ENCODE results near the gene KRT3.
A peak's percentile ranks its signal among the peaks of the same experiment; 100 is the strongest.

The KRT3 gene

DNA sequence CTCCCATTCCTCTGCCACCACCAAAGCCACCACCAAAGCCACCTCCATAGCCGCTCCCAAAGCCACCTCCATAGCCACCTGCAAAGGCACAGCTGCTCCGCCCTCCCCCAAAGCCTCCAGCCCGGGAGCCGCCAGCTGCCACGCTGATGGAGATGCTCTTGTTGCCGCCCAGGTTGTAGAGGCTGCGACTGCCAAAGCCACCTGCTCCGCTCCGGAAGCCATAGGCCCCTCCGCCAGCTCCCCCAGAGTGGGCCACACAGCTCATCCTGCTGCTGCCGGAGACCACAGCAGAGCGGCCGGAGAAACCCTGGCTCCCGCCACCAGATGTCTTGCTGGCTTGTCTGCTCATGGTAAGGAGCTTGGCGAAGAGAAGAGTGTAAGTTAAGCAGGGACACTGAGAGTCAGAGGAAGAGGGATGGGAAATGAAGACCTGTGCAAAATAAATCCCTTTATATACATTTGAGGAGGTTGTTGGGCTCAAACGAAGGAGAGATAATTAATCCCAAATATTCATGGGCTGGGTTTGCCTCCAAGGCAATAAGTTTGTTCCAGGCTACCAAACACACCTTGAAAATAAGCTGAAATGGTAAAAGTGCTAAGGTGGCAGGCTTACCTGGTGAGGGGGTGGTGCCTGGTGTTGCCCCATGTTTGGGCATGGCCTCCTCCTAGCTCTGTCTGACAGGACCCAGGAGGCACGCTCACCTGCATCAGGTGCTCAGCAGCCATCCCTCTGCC lies at the start of gene KRT3:
KRT3 (minus strand) TSS at position 424 of the 735 bp plus-strand sequence; CDS start at position 349, 75 bp downstream.
- DNase-seq = no peak

DNA sequence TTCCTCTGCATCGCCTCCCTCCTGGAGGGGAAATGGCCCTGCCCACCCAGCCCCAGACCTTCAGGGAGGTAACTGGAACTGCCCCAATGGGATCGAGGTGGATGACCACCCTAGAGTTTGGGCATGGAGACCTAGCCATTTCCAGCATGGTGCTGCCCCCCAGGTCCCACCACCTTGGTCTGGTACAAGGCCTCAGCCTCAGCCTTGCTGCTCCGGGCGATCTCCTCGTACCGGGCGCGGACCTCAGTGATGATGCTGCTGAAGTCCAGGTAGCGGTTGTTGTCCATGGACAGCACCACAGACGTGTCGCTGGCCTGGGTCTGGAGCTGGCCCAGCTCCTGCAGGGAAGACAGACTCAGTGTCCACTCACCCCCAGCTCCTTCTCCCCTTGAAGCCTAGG lies 48.5 kb upstream of the KRT3 start:
- no peak for DNase-seq

DNA sequence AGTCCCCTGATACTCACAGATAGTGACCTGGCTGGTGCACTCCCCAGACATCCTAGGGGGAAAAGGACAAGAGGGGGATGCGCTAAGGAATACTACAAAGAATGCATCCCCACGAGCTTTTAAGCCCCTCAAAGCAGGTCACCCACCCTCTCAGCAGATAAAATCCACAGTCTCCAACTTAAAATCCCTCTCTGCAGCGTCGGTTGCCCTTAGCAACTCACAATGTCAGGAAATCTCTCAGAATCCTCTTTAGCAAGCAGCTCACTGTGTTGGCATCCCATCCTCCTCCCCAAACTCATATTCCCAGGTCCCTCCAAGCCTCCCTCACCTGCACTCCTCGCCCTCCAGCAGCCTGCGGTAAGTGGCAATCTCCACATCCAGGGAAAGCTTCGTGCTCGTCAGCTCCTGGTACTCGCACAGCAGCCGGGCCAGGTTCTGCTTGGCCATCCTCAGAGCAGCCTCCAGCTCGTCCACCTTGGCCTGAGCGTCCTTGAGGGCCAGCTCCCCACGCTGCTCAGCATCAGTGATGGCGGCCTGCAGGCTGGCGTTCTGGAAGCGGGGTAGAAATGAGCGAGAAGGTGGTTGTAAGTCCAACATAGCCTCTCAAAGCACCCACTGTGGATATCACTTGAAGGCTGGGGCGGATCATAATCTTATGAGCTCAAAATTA lies 43.7 kb upstream of the KRT3 start:
- no peak for DNase-seq

DNA sequence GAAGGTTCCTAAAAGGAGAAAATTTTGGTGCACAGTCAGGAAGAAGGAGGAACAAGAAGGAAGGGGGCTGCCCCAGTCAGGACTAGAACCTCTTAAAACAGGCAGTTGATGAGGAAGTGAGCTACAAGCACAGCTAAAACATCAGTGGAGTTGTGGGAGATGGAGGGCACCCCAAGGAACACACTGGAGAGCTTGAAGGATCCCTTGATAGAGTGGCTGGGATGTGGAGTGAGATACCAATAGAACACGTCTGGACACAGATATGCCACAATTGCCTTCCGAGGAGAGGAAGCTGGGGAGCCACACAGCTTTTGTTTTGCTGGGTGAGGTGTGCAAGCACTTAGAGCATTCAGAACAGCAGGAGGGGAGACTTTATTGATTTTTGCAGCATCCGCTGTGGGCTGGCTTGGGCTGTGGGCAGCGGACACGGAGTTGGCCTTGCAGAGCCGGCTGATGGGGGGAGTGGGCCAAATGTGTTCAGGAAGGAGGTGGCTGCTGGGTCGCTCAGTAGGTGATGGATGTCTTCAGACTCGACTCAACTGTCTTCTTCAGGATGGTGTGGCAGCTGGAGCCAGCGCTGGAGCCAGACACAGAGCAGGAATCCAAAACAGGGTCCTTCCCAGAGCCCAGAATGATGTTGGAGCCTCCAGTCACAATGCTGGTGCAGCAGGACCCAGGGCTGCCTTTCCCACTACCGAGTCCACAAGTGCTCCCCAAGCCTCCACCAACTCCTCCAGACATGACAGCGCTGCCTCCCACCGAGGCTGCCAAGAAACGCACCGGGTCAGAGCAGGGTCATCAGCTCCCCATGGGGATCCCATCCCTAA lies 42.9 kb upstream of the KRT3 start:
- no peak for DNase-seq

DNA sequence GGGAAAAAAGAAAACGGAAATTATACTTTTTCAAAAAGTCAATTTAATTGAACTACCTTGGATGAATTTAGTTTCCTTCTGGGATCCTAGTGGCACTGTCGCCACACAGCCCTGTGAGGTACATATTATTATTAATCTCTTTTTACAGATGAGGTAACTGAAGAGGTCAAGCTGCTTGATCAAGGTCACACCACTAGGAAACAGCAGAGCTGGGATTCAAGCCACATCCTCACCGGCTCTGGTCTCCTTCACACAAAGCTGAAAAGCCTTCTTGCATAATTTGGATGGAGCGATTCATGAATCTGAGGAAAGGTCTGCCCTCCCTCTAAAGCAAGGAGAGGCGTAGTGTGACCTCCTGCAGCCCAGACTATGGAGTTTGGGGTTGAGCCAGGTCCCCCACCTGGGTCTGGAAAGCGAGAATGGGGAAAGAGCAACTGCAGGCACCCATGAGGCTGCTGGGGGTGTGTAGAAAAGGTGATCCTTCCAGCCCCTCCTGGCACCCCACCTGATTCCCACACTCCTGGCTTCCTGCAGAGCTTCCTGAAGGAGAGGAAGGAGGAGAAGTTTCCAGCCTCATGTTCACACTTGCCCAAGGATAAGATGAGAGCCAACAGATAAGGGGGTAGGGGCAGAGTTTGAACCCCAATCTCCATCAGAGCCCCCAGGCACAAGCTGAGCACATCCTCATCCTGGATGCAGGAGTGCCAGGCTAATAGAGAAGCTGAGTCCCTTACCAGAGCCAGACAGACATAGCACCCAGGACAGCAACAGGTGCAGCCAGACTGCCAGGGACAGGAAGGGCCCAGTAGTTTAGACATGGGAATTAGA lies 42.1 kb upstream of the KRT3 start:
- no peak for DNase-seq

DNA sequence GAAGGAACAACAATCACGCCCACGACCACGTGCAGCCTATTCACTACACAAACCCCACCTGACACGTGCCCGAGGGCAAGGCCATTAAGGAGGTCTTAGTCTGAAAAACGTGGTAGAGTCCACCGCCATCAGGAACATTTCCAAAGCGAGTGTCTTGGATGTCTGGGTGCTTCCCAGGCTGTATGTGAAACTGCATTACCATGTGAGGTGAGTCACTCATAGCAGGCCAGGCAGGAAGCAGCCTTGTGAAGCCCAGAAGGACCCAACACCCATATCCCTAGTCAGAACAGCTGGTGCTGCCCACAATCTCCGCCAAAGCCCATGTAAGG lies 41.5 kb upstream of the KRT3 start:
- peak; percentile 15 for DNase-seq

DNA sequence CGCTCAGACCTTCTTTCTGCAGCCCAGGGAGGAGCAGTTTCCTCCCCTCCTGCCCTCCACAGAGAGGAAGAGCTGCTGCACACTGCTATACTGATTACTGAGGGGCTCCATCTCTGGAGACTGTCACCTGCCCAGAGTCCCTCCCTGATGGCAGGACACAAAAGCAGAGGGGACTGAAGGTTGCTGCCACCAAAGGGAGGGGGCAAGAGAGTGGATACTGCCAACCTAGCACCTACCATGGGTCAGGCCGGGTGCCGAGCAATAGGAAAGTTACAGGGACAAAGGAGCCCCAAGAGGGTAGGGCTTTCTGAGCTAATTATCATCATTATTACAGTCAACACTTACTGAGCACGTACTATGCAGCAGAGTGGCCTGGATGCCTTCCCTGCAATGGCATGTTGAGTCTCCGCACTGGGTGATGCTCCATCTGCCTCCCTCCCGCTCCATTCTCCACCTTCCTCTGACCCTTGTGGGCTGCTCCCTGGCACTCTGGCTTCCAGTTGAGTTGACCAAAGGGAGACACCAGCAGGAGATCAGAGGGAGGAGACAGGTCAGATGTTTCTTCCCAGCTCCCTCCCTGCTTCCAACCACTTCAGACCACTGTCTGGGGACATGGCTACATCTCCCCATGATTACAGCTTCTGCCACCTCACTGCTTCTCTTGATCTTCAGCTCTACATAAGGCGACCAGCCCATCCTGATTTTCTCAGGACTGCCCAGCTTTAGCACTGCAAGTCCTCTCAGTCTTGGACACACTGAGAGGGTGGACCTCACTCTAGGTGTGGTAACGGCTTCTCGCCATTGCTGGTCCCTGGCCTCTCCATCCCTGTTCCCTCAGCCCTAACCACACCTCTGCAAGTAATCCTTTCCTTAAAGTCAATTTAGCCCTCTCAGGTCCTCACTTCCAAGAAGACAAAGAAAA lies 40.8 kb upstream of the KRT3 start:
- no peak for DNase-seq

DNA sequence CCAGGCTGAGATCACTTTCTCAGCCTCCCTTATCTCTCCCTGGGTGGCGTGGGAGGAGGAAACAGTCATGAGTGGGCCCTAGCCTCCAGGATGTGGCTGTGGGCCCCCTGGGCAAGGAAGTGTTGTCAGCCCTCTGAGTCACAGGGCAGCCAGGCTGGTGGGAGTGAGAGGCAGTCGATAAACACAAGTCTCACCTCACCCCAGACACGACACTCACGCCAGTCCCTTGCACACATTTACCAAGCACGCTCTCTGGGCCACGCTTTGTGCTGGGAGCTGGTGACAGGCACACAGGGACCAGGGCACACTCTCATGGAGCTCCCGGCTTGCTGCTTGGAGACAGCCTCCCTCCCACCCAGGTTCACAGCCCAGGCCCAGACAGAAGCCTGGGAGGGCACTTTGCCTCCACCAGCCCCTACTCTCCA lies 40.1 kb upstream of the KRT3 start:
- peak; percentile 62 for DNase-seq

DNA sequence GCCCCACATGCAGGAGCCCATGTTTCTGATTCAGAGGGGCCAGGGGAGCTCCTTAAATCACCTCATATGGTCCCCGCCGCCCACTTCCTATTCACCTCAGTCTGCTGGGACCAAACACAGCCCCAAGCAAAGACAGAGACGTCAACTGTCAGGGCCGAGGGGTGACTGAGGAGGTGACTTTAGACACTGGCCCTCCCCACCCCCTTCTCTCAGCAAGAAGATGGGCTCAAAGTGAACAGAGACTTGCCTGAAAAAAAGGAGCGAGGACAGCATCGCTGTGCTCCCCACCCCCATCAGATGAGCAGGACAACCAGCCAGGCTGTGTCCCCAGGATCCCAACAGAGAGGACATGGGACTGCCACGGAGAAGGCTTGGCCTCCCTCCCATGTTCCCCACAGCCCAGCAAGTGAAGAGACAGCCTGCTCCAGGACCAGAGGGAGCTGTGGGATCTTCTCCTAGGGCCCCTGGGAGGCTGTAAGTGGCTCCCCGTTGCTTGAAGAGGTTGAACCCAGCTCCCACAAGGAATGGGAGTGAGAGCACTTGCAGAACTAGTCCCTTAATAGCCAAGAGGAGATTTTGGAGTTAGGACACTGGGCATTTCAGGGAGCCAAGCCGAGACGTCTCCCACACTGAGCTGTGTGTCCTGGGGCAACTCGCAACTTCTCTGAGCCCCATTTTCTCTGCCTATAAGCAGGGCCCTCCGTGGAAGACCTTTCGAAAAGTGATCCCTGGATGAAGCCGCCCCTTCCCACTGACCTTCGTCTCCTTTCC lies 39.5 kb upstream of the KRT3 start:
- DNase-seq = no peak

DNA sequence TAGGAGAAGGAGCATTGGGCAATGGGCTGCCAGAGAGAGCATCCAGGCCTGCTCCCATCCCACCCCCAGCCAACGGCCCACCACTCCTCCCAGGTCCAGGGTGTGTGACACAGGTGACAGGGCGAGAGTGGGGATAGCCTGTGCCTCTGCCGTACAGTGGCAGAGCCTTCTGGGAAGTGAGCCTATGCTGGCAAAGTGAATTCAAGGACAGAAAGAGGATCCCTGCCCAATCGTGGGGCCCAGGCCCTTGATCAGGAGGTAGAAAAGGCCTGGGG lies 38.7 kb upstream of the KRT3 start:
- DNase-seq = no peak

DNA sequence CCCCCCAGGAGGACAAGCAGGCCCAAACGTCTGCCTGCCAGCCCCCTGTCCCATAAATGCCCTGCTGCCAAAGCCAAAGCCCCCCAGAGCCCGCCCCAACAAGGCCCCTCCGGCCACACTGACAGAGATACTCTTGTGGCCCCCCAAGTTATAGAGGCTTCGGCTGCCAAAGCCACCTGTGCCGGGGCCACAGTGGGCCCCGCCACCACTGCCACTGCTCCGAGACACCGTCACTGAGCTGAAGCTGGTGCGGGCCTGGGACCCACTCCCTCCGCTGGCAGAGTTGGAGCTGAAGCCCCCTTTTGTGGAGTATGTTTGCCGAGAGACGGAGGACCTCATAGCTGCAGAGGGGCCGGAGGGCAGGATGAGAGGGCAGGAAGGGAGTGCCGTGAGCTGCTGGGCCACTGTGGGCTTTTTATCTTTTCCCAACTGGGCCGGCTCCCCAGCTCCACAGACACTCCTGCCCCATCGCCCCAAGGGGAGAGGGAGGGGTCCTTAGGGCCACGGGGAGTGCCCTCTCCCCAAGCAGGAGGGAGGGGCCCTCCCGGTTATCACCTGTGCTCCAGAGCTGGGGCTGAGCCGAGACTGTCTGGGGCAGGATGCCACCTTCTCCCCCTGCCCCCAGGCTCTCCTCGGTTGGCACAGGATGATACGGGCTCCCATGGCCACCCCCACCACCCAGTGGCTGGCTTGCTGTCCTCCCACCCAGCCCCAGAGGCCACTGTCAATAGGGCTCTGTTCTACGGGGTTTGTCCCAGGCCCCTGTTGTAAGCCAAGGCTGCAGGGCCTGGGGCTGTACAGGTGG lies 38.2 kb upstream of the KRT3 start, which contains the start of gene KRT79:
KRT79 (minus strand) TSS at position 390 of the 805 bp plus-strand sequence; CDS start at position 339, 51 bp downstream.
- DNase-seq = no peak

DNA sequence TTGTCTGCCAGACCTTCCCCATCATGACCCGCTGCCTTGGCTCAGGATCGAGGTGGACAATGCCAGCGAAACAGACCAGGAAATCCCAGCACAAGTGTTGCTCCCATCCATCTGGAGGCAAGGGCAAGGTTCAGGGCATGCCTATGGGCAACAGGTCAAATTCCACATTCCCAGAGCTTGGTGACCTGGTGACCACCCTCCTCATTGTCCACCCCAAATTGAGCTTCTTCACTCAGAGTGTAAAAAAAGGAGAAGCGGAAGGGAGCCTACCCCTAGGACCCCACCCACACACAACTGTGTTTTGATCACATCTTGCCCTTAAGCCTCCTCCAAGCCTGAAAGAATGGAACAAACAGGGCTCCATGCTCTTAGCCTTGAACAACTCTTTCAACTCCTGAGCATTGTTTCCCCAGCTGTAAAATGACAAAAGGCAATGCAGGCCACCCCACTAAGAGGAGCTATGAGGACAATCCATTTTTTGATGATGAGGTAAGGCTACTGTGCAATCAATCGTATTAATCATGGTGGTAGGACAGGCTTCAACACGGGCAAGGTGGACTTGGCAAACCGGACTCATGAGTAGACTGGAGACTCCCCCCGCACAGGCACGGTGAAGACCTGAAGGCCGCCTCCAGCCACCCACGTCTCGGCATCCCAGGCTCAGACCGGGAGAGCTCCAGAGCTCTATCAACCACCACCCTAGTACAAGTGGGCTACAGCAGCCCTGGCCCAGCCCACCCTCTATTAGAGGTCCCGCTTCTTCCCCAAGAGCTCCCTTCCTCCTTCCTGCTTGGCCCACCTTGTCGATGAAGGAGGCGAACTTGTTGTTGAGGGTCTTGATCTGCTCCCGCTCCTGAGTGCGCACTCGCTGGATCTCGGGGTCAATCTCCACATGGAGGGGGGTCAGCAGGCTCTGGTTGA lies 37.3 kb upstream of the KRT3 start:
- no peak for DNase-seq

DNA sequence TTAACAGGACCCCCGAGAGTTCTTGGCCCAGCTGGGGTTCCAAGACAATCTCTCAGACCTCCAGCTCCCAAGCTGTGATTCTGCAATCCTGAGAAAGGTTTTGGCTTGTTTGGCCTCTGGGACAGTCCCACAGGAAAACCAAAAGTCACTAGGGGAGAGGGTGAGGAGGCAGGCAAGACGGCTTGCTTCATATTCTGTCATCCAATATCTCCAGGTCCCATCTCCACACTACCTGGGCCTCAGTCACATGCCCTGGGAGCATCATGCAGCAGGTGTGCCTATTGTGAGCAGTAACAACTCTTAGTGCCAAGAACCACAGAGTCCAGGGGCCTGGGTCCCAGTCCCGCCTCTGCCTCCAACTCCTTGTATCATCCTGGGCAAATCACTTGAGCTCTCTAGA lies 36.5 kb upstream of the KRT3 start:
- DNase-seq = no peak

DNA sequence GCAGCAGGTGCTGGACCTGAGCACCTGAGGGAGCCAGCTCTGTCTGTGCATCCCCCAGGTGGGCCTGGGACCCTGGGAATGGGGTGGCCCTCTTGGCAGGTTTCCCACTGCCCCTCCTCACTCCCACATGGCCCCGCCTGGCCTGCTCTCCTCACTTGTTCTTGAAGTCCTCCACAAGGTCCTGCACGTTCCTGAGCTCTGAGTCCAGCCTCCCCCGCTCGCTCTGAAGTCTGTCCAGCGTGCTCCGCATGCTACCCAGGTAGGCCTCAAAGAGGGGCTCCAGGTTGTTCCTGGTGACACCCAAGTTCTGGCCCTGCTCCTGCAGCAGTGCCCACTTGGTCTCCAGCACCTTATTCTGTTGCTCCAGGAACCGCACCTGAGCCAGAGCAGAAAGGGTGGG lies 35.3 kb upstream of the KRT3 start:
- no peak for DNase-seq

DNA sequence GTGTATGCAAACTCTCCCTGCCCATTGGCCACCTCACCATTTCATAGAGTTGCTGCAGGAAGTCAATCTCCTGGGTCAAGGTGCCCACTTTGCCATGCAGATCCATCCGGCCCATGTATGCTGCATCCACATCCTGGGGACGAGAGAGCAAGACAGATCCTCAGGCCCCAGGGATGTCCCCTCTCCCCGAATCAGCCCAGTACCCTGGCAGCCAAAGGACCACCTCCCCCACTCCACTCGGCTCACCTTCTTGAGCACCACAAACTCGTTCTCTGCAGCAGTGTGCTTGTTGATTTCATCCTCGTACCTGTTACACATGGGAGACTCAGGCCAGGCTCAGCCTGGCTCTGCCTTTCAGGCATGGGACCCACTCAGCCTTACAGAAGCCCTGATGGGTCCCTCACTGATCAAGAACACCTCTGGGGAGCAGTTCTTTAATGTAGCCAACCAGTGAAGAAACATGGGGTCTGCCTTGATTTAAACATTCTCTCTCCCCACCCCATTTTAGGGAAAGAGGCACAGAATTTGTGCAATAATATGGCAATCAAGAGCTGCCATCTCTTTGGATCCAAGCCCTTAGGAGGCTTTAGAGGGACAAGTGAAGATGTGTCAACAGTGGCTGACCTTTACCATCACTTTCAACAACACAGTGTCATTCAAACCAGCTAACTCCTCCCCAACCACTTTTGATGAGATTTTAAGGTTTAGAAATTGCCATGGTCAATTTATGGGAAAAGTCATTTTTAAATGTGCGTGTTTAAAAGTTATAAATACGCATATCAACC lies 34.3 kb upstream of the KRT3 start:
- no peak for DNase-seq

DNA sequence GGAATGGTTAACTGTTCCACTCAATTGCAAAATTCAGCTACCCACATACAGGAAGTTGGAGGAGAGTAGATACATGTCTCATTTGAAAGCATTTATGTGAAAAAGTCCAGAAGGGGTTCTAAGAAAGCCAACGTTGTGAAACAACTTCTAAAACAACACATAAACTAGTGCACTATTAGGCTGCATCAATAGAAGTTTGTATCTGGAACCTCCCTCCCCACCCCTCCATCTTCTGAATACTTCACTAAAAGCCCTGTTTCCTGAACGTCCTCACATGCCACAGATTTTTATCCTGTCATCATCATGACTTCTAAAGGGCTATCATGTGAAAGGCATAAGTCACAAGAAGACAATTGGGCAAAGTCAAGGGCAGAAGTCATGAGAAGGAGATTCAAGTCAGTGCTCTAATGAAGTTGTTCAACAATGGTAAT lies 32.7 kb upstream of the KRT3 start:
- DNase-seq = no peak

DNA sequence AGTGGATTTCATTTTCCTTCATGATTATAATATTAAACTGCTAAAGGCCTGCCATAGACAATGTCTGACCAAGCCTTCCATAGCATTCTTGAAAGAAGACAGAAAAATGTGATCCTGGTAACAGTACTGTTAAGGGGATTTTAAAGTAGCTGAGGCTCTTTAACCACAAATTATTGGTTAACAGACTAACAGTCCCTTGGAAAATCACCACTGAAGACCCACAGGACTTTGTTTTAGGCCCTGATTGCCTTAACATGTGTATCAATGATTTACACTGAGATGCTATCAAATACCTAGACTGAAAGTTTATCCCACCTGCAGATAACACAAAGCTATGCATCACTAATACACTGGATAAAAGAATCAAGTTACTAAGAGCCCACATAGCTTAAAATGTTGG lies 32.2 kb upstream of the KRT3 start:
- DNase-seq = no peak

DNA sequence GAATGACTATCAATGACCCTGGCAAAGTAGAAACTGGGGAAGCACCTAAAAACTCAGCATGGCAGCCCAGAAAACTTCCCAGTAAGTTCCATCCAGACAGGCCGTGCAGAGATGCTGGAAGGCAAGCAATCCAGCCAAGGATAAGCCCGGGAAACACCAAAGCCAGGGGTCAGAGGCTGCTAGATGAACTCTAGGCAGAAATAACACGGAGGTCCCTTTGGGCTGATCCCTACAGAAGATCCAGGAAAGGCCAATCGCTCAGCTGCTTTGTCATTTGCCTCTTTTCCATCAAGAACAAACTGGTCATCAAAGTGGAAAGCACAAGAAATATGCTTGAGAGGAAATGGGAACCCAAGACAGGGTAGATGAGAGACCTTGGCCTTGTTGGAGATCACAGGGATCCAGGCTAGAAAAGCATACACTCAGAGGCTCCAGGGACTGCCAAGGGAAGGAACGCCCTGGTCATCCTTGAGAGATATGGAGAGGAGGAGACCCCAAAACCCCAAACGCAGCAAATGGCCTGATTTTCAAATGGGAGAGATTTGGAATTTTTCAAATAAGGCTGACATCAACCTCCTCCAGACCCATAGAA lies 31.7 kb upstream of the KRT3 start:
- no peak for DNase-seq
